ENCODE measurements around the gene MFAP4.
A peak's percentile ranks its signal among the peaks of the same experiment; 100 is the strongest.

The MFAP4 gene

GRCh38 chr17:19409509-19409908, 22.5 kb upstream of the MFAP4 start:
- DNase-seq = peak in 1 of 2 experiments; percentile 24

- DNase-seq = no peak
Observed at GRCh38 chr17:19409066-19409465, 22.1 kb upstream of the MFAP4 start.

DNA sequence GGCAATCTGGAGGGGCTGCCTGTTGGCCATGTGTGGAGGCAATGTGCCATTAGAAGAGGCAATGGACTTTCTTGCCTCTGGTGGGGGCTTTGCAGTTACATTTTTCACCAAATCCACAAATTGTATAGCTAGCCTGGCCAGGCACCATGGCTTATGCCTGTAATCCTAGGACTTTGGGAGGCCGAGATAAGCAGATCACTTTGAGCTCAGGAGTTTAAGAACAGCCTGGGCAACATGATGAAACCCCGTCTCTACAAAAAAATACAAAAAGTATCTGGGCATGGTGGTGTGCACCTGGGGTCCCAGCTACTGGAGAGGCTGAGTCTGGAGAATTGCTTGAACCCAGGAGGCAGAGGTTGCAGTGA, 21.3 kb upstream of the MFAP4 start:
- DNase-seq = no peak

- no peak for DNase-seq
Observed at GRCh38 chr17:19407601-19408345, 20.8 kb upstream of the MFAP4 start.

GRCh38 chr17:19405114-19405513, 18.1 kb upstream of the MFAP4 start:
- DNase-seq = no peak

- no peak for DNase-seq
Observed at GRCh38 chr17:19404264-19404663, 17.3 kb upstream of the MFAP4 start.

DNA sequence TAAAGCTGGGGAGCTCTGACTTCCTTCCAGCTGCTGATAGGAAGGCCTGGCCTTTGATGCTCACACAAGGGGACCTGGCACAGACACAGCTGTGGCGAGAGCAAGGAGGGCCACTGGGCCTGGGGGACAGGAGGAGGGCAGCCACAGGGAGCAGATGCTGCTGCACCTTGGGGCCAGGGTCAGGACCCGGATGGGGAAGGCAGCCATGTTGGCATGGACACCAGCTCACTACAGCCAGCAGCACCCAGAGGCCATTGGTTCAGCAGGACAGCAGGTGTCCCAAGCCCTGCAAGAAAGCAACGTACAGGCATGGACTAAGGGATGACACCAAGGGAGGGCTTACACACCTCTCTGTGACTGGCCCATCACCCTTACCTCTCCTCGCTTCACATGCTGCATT, 16.0 kb upstream of the MFAP4 start:
- no peak for DNase-seq

DNA sequence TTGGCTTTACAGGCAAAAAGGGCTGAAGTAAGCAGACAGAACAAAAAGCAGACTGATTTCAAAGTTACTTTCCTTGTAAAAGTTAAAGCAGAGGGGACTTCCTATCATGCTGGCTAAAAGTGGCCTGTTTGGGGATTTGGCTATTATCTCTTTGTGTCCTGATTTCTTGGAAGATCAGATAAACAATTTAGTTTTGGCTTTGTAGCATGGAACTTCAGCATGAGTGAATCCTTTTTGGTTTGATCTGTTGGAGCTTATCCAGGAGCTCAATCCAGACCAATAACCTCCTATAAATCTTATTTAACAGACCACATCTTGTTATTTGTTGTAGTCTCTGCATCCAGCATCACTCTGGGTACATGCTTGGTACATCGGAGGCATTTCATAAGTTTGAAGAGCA, 15.2 kb upstream of the MFAP4 start:
- DNase-seq = no peak

- no peak for DNase-seq
Observed at GRCh38 chr17:19401321-19402010, 14.5 kb upstream of the MFAP4 start.

DNA sequence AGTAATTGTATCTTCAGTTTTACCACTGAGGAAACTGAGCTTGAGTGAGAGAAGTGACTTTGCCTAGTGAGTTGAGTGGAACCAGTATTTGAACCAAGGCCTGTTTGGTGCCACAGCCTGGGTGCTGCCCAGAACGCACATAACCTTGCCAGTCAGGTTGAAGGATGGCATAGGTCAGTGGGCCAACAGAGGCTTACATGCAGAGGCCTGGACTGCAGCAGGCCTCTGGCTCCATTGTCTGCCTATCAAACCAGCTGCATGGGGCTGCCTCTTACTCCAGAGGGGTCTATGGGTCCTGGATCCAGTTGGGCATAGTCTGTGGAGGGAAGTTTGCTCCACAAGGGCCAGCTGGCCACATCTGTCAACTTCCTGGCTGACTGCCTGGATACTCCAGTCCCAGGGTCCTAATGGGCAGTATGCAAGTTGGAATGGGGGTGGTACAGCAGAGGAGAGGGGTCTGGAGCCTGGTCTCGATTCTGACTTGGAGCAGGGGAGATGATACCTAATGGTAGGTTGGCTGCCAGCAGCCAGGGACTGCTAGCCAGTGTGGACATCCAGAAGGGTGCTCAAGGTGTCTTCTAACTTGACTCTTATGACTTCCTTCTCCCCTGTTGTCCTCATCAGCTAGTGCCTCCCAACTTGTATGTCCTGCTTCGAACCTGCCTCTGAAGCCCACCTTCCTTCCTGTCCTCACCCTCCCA, 12.9 kb upstream of the MFAP4 start:
- no peak for DNase-seq

DNA sequence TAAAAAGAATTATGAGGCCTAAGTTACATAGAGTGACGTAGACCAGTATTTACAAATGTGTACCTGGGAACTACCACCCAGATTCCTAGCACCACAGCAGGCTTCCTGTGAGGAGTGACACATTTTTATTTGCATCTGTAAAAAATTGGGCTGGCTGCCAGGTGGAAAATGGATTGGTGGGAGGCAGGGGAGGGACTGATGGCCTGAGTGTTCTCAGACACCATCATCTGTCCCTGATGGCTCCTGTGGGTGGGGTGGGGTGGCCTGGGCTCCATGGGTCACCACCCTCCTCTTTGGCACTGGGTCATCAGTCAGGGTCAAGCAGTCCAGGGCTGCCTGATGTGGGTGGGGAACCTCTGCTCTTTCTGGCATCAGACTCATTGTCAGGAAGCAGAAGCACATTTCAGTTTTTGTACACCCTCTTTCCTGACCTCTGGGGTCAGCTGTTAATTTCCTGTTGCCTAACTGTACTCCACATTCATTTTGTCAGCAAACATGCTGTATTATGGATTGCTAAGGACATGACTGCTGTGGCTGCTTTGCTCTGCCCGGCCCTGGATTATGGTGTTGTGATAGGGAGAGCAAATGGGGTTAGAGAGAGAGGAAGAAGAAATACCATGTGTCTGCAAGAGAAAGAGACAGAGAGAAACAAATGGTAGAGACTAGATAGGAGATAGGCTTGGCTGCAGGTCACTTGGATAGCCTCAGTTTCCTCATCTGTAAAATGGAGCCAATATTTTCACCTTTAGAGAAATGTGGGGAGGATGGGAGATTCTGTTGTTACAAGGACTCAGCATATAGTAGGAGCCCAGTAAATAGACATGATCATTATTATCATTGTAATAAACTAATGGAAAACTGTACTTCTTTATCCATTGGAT, 11.6 kb upstream of the MFAP4 start:
- DNase-seq = no peak

DNA sequence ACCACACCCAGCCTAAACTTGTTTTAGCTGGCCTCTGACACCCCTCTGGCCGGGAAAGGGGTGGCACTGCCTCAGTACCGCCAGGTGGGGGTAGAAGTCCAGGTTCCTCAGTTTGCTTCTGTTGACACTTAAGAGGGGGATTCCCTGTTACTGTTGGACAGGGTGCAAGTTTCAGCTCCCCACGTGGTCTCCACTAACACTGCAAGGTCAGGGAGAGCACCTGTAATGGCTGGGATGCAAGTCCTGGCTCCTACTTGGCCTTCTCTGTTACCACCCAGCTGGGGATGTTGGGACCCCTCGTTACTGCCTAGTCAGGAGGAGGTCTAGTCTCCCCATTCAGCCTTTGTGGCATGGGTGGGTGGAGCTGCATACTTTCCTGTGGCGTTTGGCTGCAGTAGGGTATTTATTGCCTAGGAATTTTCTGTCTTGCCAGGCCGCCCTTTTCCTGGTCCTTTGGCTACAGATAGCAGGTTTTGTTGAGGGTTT, 10.6 kb upstream of the MFAP4 start:
- no peak for DNase-seq

GRCh38 chr17:19392303-19392702, 5.3 kb upstream of the MFAP4 start:
- DNase-seq = no peak

DNA sequence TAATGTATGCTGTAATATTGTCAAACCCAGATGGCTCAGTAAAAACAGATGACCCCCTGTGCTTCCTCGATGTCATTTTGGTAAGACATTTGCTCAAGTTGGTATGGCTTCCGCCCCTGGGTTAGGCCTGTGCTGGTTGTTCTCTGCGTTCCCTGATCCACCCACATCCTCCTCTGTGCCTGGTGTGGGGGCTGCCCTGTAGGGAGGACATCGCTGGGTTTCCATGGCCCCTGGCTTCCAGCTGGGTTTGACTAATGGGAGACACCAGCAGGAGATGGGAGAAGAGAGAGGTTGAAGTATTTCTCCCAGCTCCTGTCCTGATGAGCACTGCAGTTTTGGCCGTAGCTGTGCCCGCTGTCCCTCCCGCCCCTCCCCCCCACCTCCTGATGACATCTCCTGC, 4.4 kb upstream of the MFAP4 start:
- no peak for DNase-seq

DNA sequence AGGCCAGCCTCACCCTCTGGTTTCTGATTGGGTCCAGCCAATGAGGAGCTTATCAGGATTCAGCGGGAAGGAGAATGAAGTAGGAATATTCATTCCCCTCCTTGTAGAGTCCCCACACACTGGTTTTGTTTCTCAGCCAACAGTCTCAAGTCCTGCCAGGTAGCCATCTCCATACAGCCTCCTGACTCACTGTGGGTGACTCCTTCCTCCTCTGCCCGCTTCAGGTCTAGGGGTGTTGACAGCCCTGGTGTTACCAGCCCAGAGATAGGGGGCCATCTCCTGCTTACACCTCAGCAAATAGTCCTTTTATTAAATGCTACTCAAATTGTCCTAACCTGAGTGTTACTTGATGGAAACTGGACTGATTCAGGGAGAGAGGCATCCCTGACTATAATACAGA, 4.0 kb upstream of the MFAP4 start:
- DNase-seq = no peak

- no peak for DNase-seq
Observed at GRCh38 chr17:19388791-19389785, 2.1 kb upstream of the MFAP4 start.

GRCh38 chr17:19387921-19388521, 1.0 kb upstream of the MFAP4 start:
- DNase-seq = no peak

DNA sequence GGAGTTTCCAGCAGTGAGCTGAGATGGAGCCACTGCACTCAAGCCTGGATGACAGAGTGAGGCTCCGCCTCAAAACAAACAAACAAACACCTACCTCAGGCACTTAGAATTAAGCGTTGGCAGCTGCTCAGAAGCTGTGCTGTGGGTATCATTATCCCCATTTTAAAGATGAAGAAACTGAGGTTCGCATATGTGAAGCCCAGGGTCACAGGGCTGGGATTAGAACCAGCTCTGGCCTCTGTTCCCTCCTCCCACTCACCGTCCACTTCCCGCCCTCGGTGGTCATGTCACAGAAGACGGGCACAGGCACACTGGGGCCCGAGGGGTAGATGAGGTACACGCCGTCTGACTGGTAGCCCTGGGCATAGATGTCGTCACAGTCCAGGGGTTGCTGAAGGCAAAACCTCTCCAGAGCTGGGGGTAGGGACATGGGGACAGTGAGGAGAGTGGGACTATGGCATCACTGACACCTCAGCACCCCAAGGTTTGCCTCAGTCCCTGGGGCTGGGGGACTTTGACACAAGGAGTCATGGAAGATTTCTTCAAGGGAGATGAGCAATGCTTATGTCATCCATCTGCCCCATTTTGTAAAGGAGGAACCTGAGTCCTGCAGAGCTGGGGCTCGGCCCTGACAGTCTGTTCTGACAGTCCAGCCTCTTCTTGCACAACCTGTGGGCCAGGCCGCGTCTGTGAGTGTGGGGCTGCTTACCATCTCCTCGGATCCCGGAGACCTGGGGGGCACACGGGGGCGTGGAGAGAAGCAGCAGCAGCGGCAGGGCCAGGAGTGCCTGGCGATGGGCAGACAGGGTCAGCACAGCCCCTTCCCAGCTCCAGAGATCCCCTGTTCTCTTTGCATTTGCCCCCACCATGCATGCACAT, 700 bp downstream of the MFAP4 start:
- no peak for DNase-seq

DNA sequence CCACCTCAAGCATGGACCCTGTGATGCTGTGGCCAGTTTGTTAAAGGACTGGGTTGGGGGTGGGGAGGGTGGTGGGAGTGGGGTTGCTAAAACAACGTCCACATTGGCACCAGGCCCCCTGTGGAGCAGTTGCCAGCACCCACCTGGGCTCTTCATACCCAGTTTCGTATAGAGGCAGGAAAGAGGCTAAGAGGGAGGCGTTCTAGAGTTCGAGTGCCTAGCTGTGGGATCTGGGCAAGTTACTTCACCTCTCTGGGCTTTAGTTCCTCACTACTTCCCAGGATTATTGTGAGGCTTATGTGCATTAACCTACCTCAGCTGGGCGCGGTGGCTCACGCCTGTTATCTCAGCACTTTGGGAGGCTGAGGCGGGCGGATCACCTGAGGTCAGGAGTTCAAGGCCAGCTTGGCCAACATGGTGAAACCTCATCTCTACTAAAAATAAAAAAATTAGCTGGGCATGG, 1.4 kb downstream of the MFAP4 start:
- DNase-seq = no peak
